Spinal cord (tissue), 10 donors: Measurements from ENCODE around the gene SLC25A42. TPM values are rescaled to one million over a fixed set of nuclear protein-coding genes. Genes with fewer than 3 reads are reported as not detected.
"Not testable (repeated sequence)": the region's sequence is repeated elsewhere in the genome, so short reads cannot be mapped to it uniquely, and the experiment has no call there.

Experiments used
- DNase-seq, 6 donors: peaks; one replicate each; pipeline versions ENCODE4 v3.0.0 to v3.0.0-alpha.2; 2013 to 2015; ENCODE audit warnings: low spot score in 6 of 6, low read depth in 4 of 6
- H3K27ac ChIP-seq: one replicate; pipeline ENCODE4 v1.5.1; 2013; ENCODE audit warnings: low read depth, low read length, control low read depth
- H3K27me3 ChIP-seq: one replicate; pipeline ENCODE4 v1.6.1; 2013; ENCODE audit warnings: low read length; ENCODE audit not compliant: control insufficient read depth, insufficient read depth
- H3K36me3 ChIP-seq: one replicate; pipeline ENCODE4 v1.6.1; 2013; ENCODE audit warnings: low read length; ENCODE audit not compliant: control insufficient read depth, insufficient read depth
- H3K4me1 ChIP-seq: one replicate; pipeline ENCODE4 v1.6.1; 2013; ENCODE audit warnings: low read length; ENCODE audit not compliant: control insufficient read depth, insufficient read depth
- H3K4me3 ChIP-seq: one replicate; pipeline ENCODE4 v1.5.1; 2013; ENCODE audit warnings: low read depth, low read length, control low read depth
- H3K9me3 ChIP-seq: one replicate; pipeline ENCODE4 v1.6.1; 2013; ENCODE audit warnings: low read length; ENCODE audit not compliant: control insufficient read depth, insufficient read depth
- WGBS: methylation state at CpG from one replicate; pipeline ENCODE4 v1.1.5; 2013; ENCODE audit warnings: missing lambda C conversion rate; ENCODE audit not compliant: insufficient coverage; 5-methylcytosine and 5-hydroxymethylcytosine counted together
- long read RNA-seq, 4 donors: transcript quantifications; one replicate each; lab custom pipeline, GENCODE V29; 2026
- polyA plus RNA-seq, 2 donors: library from polyadenylated mRNA; unstranded; fragments of 120-200 nt; gene quantifications; one replicate each; pipeline ENCODE4 v1.2.1, GENCODE V29; 2013; ENCODE audit not compliant: insufficient read length in 2 of 2
- total RNA-seq, 2 donors: library from RNA; depleted of rRNA in 1 of 2; stranded (reverse); fragments of 120-200 nt in 1 of 2; fragments of >200 nt in 1 of 2; gene quantifications; one replicate each; pipeline versions ENCODE4 v1.2.3 to v1.2.4, GENCODE V29; 2013 to 2014
- donor health status: healthy.

SLC25A42 gene, protein sequence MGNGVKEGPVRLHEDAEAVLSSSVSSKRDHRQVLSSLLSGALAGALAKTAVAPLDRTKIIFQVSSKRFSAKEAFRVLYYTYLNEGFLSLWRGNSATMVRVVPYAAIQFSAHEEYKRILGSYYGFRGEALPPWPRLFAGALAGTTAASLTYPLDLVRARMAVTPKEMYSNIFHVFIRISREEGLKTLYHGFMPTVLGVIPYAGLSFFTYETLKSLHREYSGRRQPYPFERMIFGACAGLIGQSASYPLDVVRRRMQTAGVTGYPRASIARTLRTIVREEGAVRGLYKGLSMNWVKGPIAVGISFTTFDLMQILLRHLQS
- 1 to 10 TPM; 7.6 to 9.9 TPM for total RNA-seq
- polyA plus RNA-seq = 10 to 100 TPM; 19.8 to 25.0 TPM
- long read RNA-seq, donor 1, partial matches to known transcripts = 0 of 2 reads
- long read RNA-seq, donor 1, other reads (novel, unspliced or antisense) = 0 of 2 reads
- long read RNA-seq, donor 2, partial matches to known transcripts = 12 of 12 reads
- long read RNA-seq, donor 2, other reads (novel, unspliced or antisense) = 0 of 12 reads
- long read RNA-seq, donor 3 = 0 reads
- long read RNA-seq, donor 4, partial matches to known transcripts = 0 of 1 reads
- long read RNA-seq, donor 4, other reads (novel, unspliced or antisense) = 0 of 1 reads

DNA sequence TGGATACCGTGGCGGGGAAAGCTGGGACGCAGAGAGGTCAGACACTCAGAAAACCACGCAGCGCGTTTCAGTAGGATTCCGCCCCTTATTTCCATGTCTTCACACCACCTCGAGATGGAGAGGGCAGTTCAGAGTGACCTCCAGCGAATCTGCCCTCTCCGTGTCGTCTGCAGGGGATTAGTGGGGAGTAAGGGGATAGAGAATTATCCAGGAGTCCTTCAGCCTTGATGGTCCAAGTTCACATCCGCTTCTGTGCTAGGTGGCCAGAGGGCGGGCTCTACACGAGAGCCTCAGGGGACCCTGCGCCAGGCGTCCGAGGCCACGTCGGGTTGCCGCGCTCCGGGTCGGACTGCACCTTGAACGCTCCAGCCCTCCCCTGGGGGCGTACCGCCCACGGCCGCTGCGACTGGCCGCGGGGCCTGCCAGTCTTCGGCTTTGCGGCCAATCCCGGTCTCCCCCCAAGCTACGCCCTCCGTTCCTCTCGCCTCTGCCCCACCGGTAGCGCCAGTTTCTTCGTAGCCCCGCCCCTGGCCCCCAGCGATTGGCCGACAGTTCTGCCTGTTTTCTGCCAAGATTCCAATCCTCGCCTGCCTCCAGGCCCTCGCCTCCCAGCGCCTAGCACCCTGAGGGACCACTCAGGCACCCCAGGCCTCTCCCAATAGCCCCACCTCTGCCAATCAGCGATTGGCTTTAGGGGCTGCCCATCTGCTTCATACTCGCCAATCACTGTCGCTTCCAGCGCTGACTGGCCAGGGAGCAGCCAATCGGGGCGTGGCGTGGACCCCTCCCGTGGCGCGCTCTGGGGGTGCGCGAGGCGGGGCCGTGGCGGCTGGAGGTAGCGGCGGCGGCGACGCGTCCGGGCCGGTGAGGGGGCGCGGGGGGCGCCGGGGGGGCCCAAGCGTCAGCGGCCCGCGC is at the start of gene SLC25A42:
SLC25A42 (plus strand) TSS at position 812 of the 915 bp plus-strand sequence. CDS start 32,131 bp downstream, outside the sequence.
- WGBS = 0% methylated on average over 69 of the region's 77 CpGs
- Histone ChIP-seq H3K4me3 (peak within 1 kb of the TSS; percentile 67), H3K27ac (peak within 1 kb of the TSS; percentile 75)

GRCh38 chr19:19021115-19021514 is 42.7 kb upstream of the SLC25A42 start:
- no peak for DNase-seq
- H3K4me1 ChIP-seq = no peaks in the 10 kb centered on the region
- H3K27me3 ChIP-seq = no peaks in the 10 kb centered on the region
- H3K9me3 ChIP-seq = no peaks in the 10 kb centered on the region
- no peak overlapping the region for H3K27ac ChIP-seq
- no peak overlapping the region for H3K4me3 ChIP-seq
- peaks cover 65% of the 10 kb centered on the region for H3K36me3 ChIP-seq
- WGBS = 44% methylated on average over 3 of the region's 3 CpGs

More for the DNA sequence above, at the start of gene SLC25A42:
- Histone ChIP-seq H3K9me3 (no peaks in the 10 kb centered on the region), H3K27me3 (no peaks in the 10 kb centered on the region), H3K36me3 (peaks cover 30% of the 10 kb centered on the region), H3K4me1 (peaks cover 33% of the 10 kb centered on the region)
- peak; percentile 99 to 100 (median 99) for DNase-seq

DNA sequence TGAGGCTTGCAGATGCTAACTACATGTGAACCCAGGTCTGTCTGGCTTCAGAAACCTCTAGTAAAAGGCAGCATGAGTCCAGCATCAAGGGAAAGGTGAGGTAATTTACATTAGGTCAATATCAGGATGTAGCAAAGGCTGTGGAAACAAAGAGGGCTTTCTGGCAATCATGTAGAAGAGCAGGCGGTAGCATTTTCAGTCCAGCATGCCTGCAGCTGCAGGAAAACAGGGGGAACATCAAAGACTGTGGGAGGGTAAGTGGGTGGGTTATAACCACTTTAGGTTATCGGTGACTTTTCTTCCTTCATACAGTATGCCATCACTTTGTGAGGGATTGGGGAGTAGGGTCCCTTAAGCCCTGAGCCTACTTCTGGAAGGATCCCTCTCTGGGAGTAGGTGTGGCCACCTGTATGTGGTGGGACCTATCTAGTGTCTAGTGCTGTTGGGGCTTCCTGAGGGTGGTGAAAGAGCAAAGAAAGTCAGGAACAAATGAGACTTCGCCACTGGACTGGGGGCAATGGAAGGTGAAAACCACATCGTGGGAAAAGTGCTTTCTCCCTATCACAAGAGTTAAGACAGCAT is 41.3 kb upstream of the SLC25A42 start:
- 89% methylated on average over 2 of the region's 4 CpGs for WGBS

GRCh38 chr19:19023376-19023775 is 40.4 kb upstream of the SLC25A42 start:
- not testable (repeated sequence) for H3K4me3 ChIP-seq, DNase-seq, H3K27me3 ChIP-seq, H3K27ac ChIP-seq, H3K9me3 ChIP-seq, H3K4me1 ChIP-seq
- WGBS = 100% methylated on average over 1 of the region's 1 CpG
- H3K36me3 ChIP-seq = peaks cover 67% of the 10 kb centered on the region

More for the DNA sequence above, 41.3 kb upstream of the SLC25A42 start:
- no peak for DNase-seq
- Histone ChIP-seq H3K27me3 (no peaks in the 10 kb centered on the region), H3K4me1 (no peaks in the 10 kb centered on the region), H3K4me3 (no peak overlapping the region), H3K27ac (no peak overlapping the region), H3K36me3 (peaks cover 66% of the 10 kb centered on the region), H3K9me3 (no peaks in the 10 kb centered on the region)

- no peaks in the 10 kb centered on the region for H3K27me3 ChIP-seq
- peaks cover 81% of the 10 kb centered on the region for H3K36me3 ChIP-seq
- no peak overlapping the region for H3K4me3 ChIP-seq
- no peak overlapping the region for H3K27ac ChIP-seq
- no peaks in the 10 kb centered on the region for H3K9me3 ChIP-seq
- DNase-seq = no peak
- 97% methylated on average over 10 of the region's 11 CpGs for WGBS
- H3K4me1 ChIP-seq = no peaks in the 10 kb centered on the region
Observed at GRCh38 chr19:19025861-19026260, 37.9 kb upstream of the SLC25A42 start.

DNA sequence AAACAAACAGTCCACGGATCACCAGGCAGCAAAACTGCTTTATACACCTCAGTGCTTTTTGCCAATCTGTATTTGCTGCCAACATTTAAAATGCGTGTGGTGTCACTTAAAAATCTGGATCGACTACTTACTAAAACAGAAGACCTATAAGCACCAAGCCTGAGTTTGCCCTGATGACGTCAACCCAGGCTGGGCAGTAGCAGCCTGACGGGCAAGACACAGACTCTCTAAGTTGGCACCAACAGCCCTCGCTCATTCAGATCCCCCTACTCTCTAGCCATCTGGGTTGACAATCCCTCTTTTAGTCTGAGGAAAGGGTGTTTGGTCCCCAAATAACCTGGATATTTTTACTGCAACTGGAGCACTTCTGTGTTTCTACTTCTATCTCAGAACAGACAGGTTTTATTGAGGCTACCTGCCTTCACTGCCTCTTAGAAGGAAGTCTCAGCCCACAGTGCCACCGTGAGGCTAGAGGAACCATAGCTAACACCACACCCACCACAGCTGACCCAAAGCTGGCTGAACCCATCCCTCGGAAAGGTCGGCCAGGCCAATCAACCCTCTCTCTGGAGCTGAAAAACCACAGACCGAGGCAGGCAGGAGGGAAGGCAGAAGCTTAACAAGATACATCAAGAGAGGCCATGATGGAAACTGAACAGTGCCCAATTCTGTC is 37.4 kb upstream of the SLC25A42 start:
- no peak overlapping the region for H3K27ac ChIP-seq

GRCh38 chr19:19027228-19027627 is 36.6 kb upstream of the SLC25A42 start:
- Histone ChIP-seq H3K9me3 (no peaks in the 10 kb centered on the region), H3K4me3 (no peak overlapping the region), H3K4me1 (peaks cover 10% of the 10 kb centered on the region), H3K36me3 (peaks cover 81% of the 10 kb centered on the region), H3K27ac (no peak overlapping the region), H3K27me3 (no peaks in the 10 kb centered on the region)
- WGBS = 95% methylated on average over 2 of the region's 4 CpGs
- DNase-seq = no peak

More for the DNA sequence above, 37.4 kb upstream of the SLC25A42 start:
- H3K4me1 ChIP-seq = peaks cover 2% of the 10 kb centered on the region
- 84% methylated on average over 5 of the region's 10 CpGs for WGBS
- H3K4me3 ChIP-seq = no peak overlapping the region
- peak in 1 of 6 donors; percentile 4 for DNase-seq
- peaks cover 84% of the 10 kb centered on the region for H3K36me3 ChIP-seq
- H3K9me3 ChIP-seq = no peaks in the 10 kb centered on the region
- no peaks in the 10 kb centered on the region for H3K27me3 ChIP-seq

DNA sequence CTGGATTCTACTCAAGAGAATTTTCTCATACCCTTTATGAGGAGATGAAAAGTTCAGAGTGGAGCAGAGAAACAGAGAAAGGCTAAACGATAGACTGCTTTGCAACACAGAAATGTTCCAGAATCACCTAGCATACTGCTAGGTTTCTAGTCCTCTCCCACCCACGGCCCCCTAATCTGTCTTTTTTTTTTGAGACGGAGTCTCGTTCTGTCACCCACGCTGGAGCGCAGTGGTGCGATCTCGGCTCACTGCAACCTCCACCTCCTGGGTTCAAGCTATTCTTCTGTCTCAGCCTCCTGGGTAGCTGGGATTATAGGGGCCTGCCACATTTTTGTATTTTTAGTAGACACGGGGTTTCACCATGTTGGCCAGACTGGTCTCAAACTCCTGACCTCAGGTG is 35.3 kb upstream of the SLC25A42 start:
- 97% methylated on average over 4 of the region's 9 CpGs for WGBS

More for the DNA sequence above, 35.3 kb upstream of the SLC25A42 start:
- Histone ChIP-seq H3K4me3 (no peak overlapping the region), H3K27ac (no peak overlapping the region), H3K36me3 (peaks cover 70% of the 10 kb centered on the region), H3K4me1 (peaks cover 18% of the 10 kb centered on the region), H3K27me3 (no peaks in the 10 kb centered on the region), H3K9me3 (no peaks in the 10 kb centered on the region)
- no peak for DNase-seq
